IMR-90 (cell line): ENCODE results near the gene SPHK2.

Source experiments
- BHLHE40 ChIP-seq: fragments of 150-350 bp; IDR thresholded peaks from 2 replicates; pipeline ENCODE4 v1.6.1; 2016; ENCODE audit warnings: mild to moderate bottlenecking, low read depth, low read length
- CEBPB ChIP-seq: IDR thresholded peaks from 2 replicates; pipeline ENCODE4 v1.6.1; 2012; ENCODE audit warnings: low read depth, low read length, improper control_type of control experiment
- MAFK ChIP-seq: IDR thresholded peaks from 2 replicates; pipeline ENCODE4 v1.6.1; 2012; ENCODE audit warnings: low read depth, low read length, improper control_type of control experiment
- MAZ ChIP-seq: IDR thresholded peaks from 2 replicates; pipeline ENCODE4 v1.6.1; 2012; ENCODE audit warnings: low read depth, mild to moderate bottlenecking, low read length, improper control_type of control experiment, moderate library complexity, borderline replicate concordance
- POLR2A ChIP-seq: IDR thresholded peaks from 2 replicates; pipeline ENCODE4 v1.6.1; 2012; ENCODE audit warnings: mild to moderate bottlenecking, low read depth, low read length
- RAD21 ChIP-seq: IDR thresholded peaks from 2 replicates; pipeline ENCODE4 v1.6.1; 2012; ENCODE audit warnings: low read length, improper control_type of control experiment
- RFX5 ChIP-seq: IDR thresholded peaks from 2 replicates; pipeline ENCODE4 v1.8.0; 2012; ENCODE audit warnings: low read depth, mild to moderate bottlenecking, low read length, moderate library complexity
- TF ChIP-seq, protein P1 (sequence below): conservative IDR thresholded peaks from 2 replicates; pipeline ENCODE4 v1.5.1; 2012; ENCODE audit warnings: mild to moderate bottlenecking, low read depth, low read length, improper control_type of control experiment
- TF ChIP-seq, protein P2 (sequence below): fragments of 150-350 bp; IDR thresholded peaks from 2 replicates; pipeline ENCODE4 v1.6.1; 2017; ENCODE audit warnings: mild to moderate bottlenecking, antibody characterized with exemption, low read length, low read depth
- TF ChIP-seq, protein P3 (sequence below): fragments of 150-350 bp; IDR thresholded peaks from 2 replicates; pipeline ENCODE4 v1.6.1; 2016; ENCODE audit warnings: low read depth, mild to moderate bottlenecking, low read length, moderate library complexity, borderline replicate concordance

DNA sequence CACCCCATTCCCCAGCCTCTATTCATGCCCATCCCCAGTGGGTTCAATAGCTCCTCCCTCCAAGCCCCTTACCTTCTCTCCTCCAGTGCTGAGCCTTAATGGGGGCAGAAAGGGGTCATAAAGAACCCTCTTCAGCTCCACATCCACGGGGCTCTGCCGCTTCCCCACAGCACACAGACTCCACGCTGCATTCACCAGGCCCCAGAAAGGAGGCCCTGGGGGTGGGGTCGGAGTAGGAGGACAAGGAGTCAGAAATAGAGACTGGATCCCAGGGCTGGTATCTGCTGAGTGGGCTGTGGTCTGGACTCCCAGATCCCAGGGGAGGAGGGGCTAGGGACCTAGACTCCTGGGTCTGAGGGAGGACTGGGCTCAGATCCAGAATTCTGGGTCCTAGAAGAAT lies 25.0 kb downstream of the SPHK2 start:
- TF ChIP-seq, protein P1, sequence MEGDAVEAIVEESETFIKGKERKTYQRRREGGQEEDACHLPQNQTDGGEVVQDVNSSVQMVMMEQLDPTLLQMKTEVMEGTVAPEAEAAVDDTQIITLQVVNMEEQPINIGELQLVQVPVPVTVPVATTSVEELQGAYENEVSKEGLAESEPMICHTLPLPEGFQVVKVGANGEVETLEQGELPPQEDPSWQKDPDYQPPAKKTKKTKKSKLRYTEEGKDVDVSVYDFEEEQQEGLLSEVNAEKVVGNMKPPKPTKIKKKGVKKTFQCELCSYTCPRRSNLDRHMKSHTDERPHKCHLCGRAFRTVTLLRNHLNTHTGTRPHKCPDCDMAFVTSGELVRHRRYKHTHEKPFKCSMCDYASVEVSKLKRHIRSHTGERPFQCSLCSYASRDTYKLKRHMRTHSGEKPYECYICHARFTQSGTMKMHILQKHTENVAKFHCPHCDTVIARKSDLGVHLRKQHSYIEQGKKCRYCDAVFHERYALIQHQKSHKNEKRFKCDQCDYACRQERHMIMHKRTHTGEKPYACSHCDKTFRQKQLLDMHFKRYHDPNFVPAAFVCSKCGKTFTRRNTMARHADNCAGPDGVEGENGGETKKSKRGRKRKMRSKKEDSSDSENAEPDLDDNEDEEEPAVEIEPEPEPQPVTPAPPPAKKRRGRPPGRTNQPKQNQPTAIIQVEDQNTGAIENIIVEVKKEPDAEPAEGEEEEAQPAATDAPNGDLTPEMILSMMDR = no peak
- TF ChIP-seq POLR2A = no peak
- TF ChIP-seq, protein P2, sequence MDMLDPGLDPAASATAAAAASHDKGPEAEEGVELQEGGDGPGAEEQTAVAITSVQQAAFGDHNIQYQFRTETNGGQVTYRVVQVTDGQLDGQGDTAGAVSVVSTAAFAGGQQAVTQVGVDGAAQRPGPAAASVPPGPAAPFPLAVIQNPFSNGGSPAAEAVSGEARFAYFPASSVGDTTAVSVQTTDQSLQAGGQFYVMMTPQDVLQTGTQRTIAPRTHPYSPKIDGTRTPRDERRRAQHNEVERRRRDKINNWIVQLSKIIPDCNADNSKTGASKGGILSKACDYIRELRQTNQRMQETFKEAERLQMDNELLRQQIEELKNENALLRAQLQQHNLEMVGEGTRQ = no peak
- TF ChIP-seq, protein P3, sequence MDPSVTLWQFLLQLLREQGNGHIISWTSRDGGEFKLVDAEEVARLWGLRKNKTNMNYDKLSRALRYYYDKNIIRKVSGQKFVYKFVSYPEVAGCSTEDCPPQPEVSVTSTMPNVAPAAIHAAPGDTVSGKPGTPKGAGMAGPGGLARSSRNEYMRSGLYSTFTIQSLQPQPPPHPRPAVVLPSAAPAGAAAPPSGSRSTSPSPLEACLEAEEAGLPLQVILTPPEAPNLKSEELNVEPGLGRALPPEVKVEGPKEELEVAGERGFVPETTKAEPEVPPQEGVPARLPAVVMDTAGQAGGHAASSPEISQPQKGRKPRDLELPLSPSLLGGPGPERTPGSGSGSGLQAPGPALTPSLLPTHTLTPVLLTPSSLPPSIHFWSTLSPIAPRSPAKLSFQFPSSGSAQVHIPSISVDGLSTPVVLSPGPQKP = no peak
- TF ChIP-seq RAD21 = no peak
- no peak for TF ChIP-seq MAZ
- TF ChIP-seq RFX5 = no peak
- no peak for TF ChIP-seq BHLHE40
- TF ChIP-seq MAFK = no peak
- TF ChIP-seq CEBPB = no peak
